ENCODE measurements around the gene PUM1.
"Not testable (repeated sequence)": the region's sequence is repeated elsewhere in the genome, so short reads cannot be mapped to it uniquely, and the experiment has no call there.

PUM1 gene

GRCh38 chr1:31051611-31052010 lies 13.9 kb downstream of the PUM1 start:
- H3K4me1 ChIP-seq (ENCODE audit: control insufficient read depth in 2 of 2, insufficient read depth in 2 of 2, low read length in 2 of 2), result peaks cover 3 to 10% of the 10 kb centered on the region in 2 donors
- H3K9me3 ChIP-seq (ENCODE audit: control insufficient read depth in 2 of 2, low read length in 2 of 2), result no peaks in the 10 kb centered on the region
- H3K9ac ChIP-seq (ENCODE audit: low read depth in 1 of 2, low read length in 2 of 2), result no peak overlapping the region
- no peak overlapping the region for H3K27ac ChIP-seq (ENCODE audit: low read depth in 2 of 2, low read length in 2 of 2)
- H3K27me3 ChIP-seq (ENCODE audit: control insufficient read depth in 2 of 2, insufficient read depth in 2 of 2, low read length in 2 of 2), result no peaks in the 10 kb centered on the region
- H3K36me3 ChIP-seq (ENCODE audit: control insufficient read depth in 2 of 2, insufficient read depth in 2 of 2, low read length in 2 of 2), result peaks cover 5 to 8% of the 10 kb centered on the region in 2 donors
- H3K4me3 ChIP-seq (ENCODE audit: low read length in 2 of 2), result no peak overlapping the region

- H3K4me3 ChIP-seq (ENCODE audit: low read length in 2 of 2); H3K4me1 ChIP-seq (ENCODE audit: control insufficient read depth in 2 of 2, insufficient read depth in 2 of 2, low read length in 2 of 2): not testable (repeated sequence)
Observed at GRCh38 chr1:31047507-31047906, 18.0 kb downstream of the PUM1 start.

GRCh38 chr1:31043631-31044030 lies 21.9 kb downstream of the PUM1 start:
- H3K9me3 ChIP-seq (ENCODE audit: control insufficient read depth in 2 of 2, low read length in 2 of 2), result no peaks in the 10 kb centered on the region
- peaks cover 3 to 16% of the 10 kb centered on the region in 2 donors for H3K36me3 ChIP-seq (ENCODE audit: control insufficient read depth in 2 of 2, insufficient read depth in 2 of 2, low read length in 2 of 2)
- H3K4me3 ChIP-seq (ENCODE audit: low read length in 2 of 2), result no peak overlapping the region
- peaks cover 3 to 4% of the 10 kb centered on the region in 2 donors for H3K4me1 ChIP-seq (ENCODE audit: control insufficient read depth in 2 of 2, insufficient read depth in 2 of 2, low read length in 2 of 2)
- no peaks in the 10 kb centered on the region for H3K27me3 ChIP-seq (ENCODE audit: control insufficient read depth in 2 of 2, insufficient read depth in 2 of 2, low read length in 2 of 2)
- no peak overlapping the region for H3K9ac ChIP-seq (ENCODE audit: low read depth in 1 of 2, low read length in 2 of 2)
- no peak overlapping the region for H3K27ac ChIP-seq (ENCODE audit: low read depth in 2 of 2, low read length in 2 of 2)

More at GRCh38 chr1:31047507-31047906, 18.0 kb downstream of the PUM1 start:
- not testable (repeated sequence) for H3K9me3 ChIP-seq (ENCODE audit: control insufficient read depth in 2 of 2, low read length in 2 of 2); H3K9ac ChIP-seq (ENCODE audit: low read depth in 1 of 2, low read length in 2 of 2); H3K27ac ChIP-seq (ENCODE audit: low read depth in 2 of 2, low read length in 2 of 2); H3K27me3 ChIP-seq (ENCODE audit: control insufficient read depth in 2 of 2, insufficient read depth in 2 of 2, low read length in 2 of 2)
- H3K36me3 ChIP-seq (ENCODE audit: control insufficient read depth in 2 of 2, insufficient read depth in 2 of 2, low read length in 2 of 2), result peaks cover 3 to 12% of the 10 kb centered on the region in 2 donors

- Histone ChIP-seq H3K9ac (ENCODE audit: low read depth in 1 of 2, low read length in 2 of 2) (no peak overlapping the region), H3K27ac (ENCODE audit: low read depth in 2 of 2, low read length in 2 of 2) (no peak overlapping the region), H3K9me3 (ENCODE audit: control insufficient read depth in 2 of 2, low read length in 2 of 2) (no peaks in the 10 kb centered on the region), H3K4me1 (ENCODE audit: control insufficient read depth in 2 of 2, insufficient read depth in 2 of 2, low read length in 2 of 2) (peaks cover 3 to 4% of the 10 kb centered on the region in 2 donors), H3K36me3 (ENCODE audit: control insufficient read depth in 2 of 2, insufficient read depth in 2 of 2, low read length in 2 of 2) (peaks cover 3 to 19% of the 10 kb centered on the region in 2 donors), H3K4me3 (ENCODE audit: low read length in 2 of 2) (no peak overlapping the region), H3K27me3 (ENCODE audit: control insufficient read depth in 2 of 2, insufficient read depth in 2 of 2, low read length in 2 of 2) (no peaks in the 10 kb centered on the region)
Observed at GRCh38 chr1:31042656-31043055, 22.9 kb downstream of the PUM1 start.

- H3K36me3 ChIP-seq (ENCODE audit: control insufficient read depth in 2 of 2, insufficient read depth in 2 of 2, low read length in 2 of 2), result peaks cover 3 to 17% of the 10 kb centered on the region in 2 donors
- H3K9me3 ChIP-seq (ENCODE audit: control insufficient read depth in 2 of 2, low read length in 2 of 2), result no peaks in the 10 kb centered on the region
- H3K9ac ChIP-seq (ENCODE audit: low read depth in 1 of 2, low read length in 2 of 2), result no peak overlapping the region
- H3K27me3 ChIP-seq (ENCODE audit: control insufficient read depth in 2 of 2, insufficient read depth in 2 of 2, low read length in 2 of 2), result no peaks in the 10 kb centered on the region
- no peak overlapping the region for H3K27ac ChIP-seq (ENCODE audit: low read depth in 2 of 2, low read length in 2 of 2)
- H3K4me3 ChIP-seq (ENCODE audit: low read length in 2 of 2), result no peak overlapping the region
- H3K4me1 ChIP-seq (ENCODE audit: control insufficient read depth in 2 of 2, insufficient read depth in 2 of 2, low read length in 2 of 2), result peaks cover 0 to 4% of the 10 kb centered on the region in 2 donors
Observed at GRCh38 chr1:31041529-31041928, 24.0 kb downstream of the PUM1 start.

GRCh38 chr1:31040038-31040437 lies 25.5 kb downstream of the PUM1 start:
- Histone ChIP-seq H3K9ac (ENCODE audit: low read depth in 1 of 2, low read length in 2 of 2) (no peak overlapping the region), H3K36me3 (ENCODE audit: control insufficient read depth in 2 of 2, insufficient read depth in 2 of 2, low read length in 2 of 2) (peaks cover 3 to 19% of the 10 kb centered on the region in 2 donors), H3K4me3 (ENCODE audit: low read length in 2 of 2) (no peak overlapping the region), H3K4me1 (ENCODE audit: control insufficient read depth in 2 of 2, insufficient read depth in 2 of 2, low read length in 2 of 2) (peaks cover 0 to 4% of the 10 kb centered on the region in 2 donors), H3K9me3 (ENCODE audit: control insufficient read depth in 2 of 2, low read length in 2 of 2) (no peaks in the 10 kb centered on the region), H3K27me3 (ENCODE audit: control insufficient read depth in 2 of 2, insufficient read depth in 2 of 2, low read length in 2 of 2) (no peaks in the 10 kb centered on the region), H3K27ac (ENCODE audit: low read depth in 2 of 2, low read length in 2 of 2) (no peak overlapping the region)

- peaks cover 3 to 19% of the 10 kb centered on the region in 2 donors for H3K36me3 ChIP-seq (ENCODE audit: control insufficient read depth in 2 of 2, insufficient read depth in 2 of 2, low read length in 2 of 2)
- not testable (repeated sequence) for H3K4me3 ChIP-seq (ENCODE audit: low read length in 2 of 2); H3K9me3 ChIP-seq (ENCODE audit: control insufficient read depth in 2 of 2, low read length in 2 of 2); H3K27me3 ChIP-seq (ENCODE audit: control insufficient read depth in 2 of 2, insufficient read depth in 2 of 2, low read length in 2 of 2); H3K4me1 ChIP-seq (ENCODE audit: control insufficient read depth in 2 of 2, insufficient read depth in 2 of 2, low read length in 2 of 2); H3K27ac ChIP-seq (ENCODE audit: low read depth in 2 of 2, low read length in 2 of 2); H3K9ac ChIP-seq (ENCODE audit: low read depth in 1 of 2, low read length in 2 of 2)
Observed at GRCh38 chr1:31038935-31039334, 26.6 kb downstream of the PUM1 start.

GRCh38 chr1:31038360-31038759 lies 27.2 kb downstream of the PUM1 start:
- no peak overlapping the region for H3K9ac ChIP-seq (ENCODE audit: low read depth in 1 of 2, low read length in 2 of 2)
- H3K4me3 ChIP-seq (ENCODE audit: low read length in 2 of 2), result no peak overlapping the region
- H3K36me3 ChIP-seq (ENCODE audit: control insufficient read depth in 2 of 2, insufficient read depth in 2 of 2, low read length in 2 of 2), result peaks cover 0 to 14% of the 10 kb centered on the region in 2 donors
- H3K27ac ChIP-seq (ENCODE audit: low read depth in 2 of 2, low read length in 2 of 2), result no peak overlapping the region
- H3K4me1 ChIP-seq (ENCODE audit: control insufficient read depth in 2 of 2, insufficient read depth in 2 of 2, low read length in 2 of 2), result peaks cover 0 to 4% of the 10 kb centered on the region in 2 donors
- H3K27me3 ChIP-seq (ENCODE audit: control insufficient read depth in 2 of 2, insufficient read depth in 2 of 2, low read length in 2 of 2), result no peaks in the 10 kb centered on the region
- H3K9me3 ChIP-seq (ENCODE audit: control insufficient read depth in 2 of 2, low read length in 2 of 2), result no peaks in the 10 kb centered on the region

GRCh38 chr1:31036749-31037500 lies 28.6 kb downstream of the PUM1 start:
- Histone ChIP-seq H3K36me3 (ENCODE audit: control insufficient read depth in 2 of 2, insufficient read depth in 2 of 2, low read length in 2 of 2) (peaks cover 0 to 10% of the 10 kb centered on the region in 2 donors), H3K27ac (ENCODE audit: low read depth in 2 of 2, low read length in 2 of 2) (no peak overlapping the region), H3K27me3 (ENCODE audit: control insufficient read depth in 2 of 2, insufficient read depth in 2 of 2, low read length in 2 of 2) (no peaks in the 10 kb centered on the region), H3K9ac (ENCODE audit: low read depth in 1 of 2, low read length in 2 of 2) (no peak overlapping the region), H3K4me1 (ENCODE audit: control insufficient read depth in 2 of 2, insufficient read depth in 2 of 2, low read length in 2 of 2) (peaks cover 0 to 4% of the 10 kb centered on the region in 2 donors), H3K9me3 (ENCODE audit: control insufficient read depth in 2 of 2, low read length in 2 of 2) (no peaks in the 10 kb centered on the region), H3K4me3 (ENCODE audit: low read length in 2 of 2) (no peak overlapping the region)

- Histone ChIP-seq H3K4me1 (ENCODE audit: control insufficient read depth in 2 of 2, insufficient read depth in 2 of 2, low read length in 2 of 2) (peaks cover 0 to 4% of the 10 kb centered on the region in 2 donors), H3K27ac (ENCODE audit: low read depth in 2 of 2, low read length in 2 of 2) (no peak overlapping the region), H3K9ac (ENCODE audit: low read depth in 1 of 2, low read length in 2 of 2) (no peak overlapping the region), H3K36me3 (ENCODE audit: control insufficient read depth in 2 of 2, insufficient read depth in 2 of 2, low read length in 2 of 2) (peaks cover 0 to 9% of the 10 kb centered on the region in 2 donors), H3K27me3 (ENCODE audit: control insufficient read depth in 2 of 2, insufficient read depth in 2 of 2, low read length in 2 of 2) (no peaks in the 10 kb centered on the region), H3K4me3 (ENCODE audit: low read length in 2 of 2) (no peak overlapping the region), H3K9me3 (ENCODE audit: control insufficient read depth in 2 of 2, low read length in 2 of 2) (no peaks in the 10 kb centered on the region)
Observed at GRCh38 chr1:31033598-31033997, 31.9 kb downstream of the PUM1 start.

Data from mucosa of rectum (tissue), 2 donors.